HepG2 (cell line): ENCODE data around the gene PMEPA1.

ENCODE experiments used
- CEBPG ChIP-seq: IDR thresholded peaks from 2 replicates; pipeline ENCODE4 v1.6.1; 2016
- CTCF ChIP-seq: sonication (generic); formaldehyde crosslinking; IDR thresholded peaks from 2 replicates; pipeline ENCODE4 v1.5.0; 2020; ENCODE audit warnings: mild to moderate bottlenecking, missing genetic modification reagents, moderate library complexity
- FOXM1 ChIP-seq: sonication (generic); formaldehyde crosslinking; IDR thresholded peaks from 2 replicates; pipeline ENCODE4 v1.5.0; 2020; ENCODE audit warnings: missing genetic modification reagents
- MTF1 ChIP-seq: sonication (generic); formaldehyde crosslinking; IDR thresholded peaks from 2 replicates; pipeline ENCODE4 v1.5.0; 2020; ENCODE audit warnings: missing genetic modification reagents
- ZNF276 ChIP-seq: sonication (generic); formaldehyde crosslinking; IDR thresholded peaks from 2 replicates; pipeline ENCODE4 v1.4.0; 2020; ENCODE audit warnings: mild to moderate bottlenecking, low read depth, missing genetic modification reagents
- ZNF546 ChIP-seq: sonication (generic); formaldehyde crosslinking; conservative IDR thresholded peaks from 2 replicates; pipeline ENCODE4 v1.8.1; 2023; ENCODE audit warnings: mild to moderate bottlenecking, missing genetic modification reagents
- ZNF841 ChIP-seq: sonication (generic); formaldehyde crosslinking; IDR thresholded peaks from 2 replicates; pipeline ENCODE4 v1.8.1; 2023; ENCODE audit warnings: missing genetic modification reagents, borderline replicate concordance

GRCh38 chr20:57701090-57701489, 8.7 kb downstream of the PMEPA1 start:
- no peak for TF ChIP-seq ZNF841 (CRISPR knock-in tag)
- TF ChIP-seq CEBPG (CRISPR knock-in tag) = no peak
- no peak for TF ChIP-seq MTF1 (CRISPR knock-in tag)
- no peak for TF ChIP-seq CTCF
- no peak for TF ChIP-seq ZNF276 (CRISPR knock-in tag)
- TF ChIP-seq ZNF546 (CRISPR knock-in tag) = no peak
- no peak for TF ChIP-seq FOXM1 (CRISPR knock-in tag)
